DMS53 treated with DMSO at 0.1 percent for 48 hours (cell line): Measurements from ENCODE around the gene MEGF10.

ENCODE experiments used
- DNase-seq: peaks from one replicate; lab custom pipeline; 2025; ENCODE audit not compliant: unreplicated experiment; lab: John Stamatoyannopoulos, UW

The MEGF10 gene

GRCh38 chr5:127431977-127432585 is 141.5 kb downstream of the MEGF10 start:
- no peak for DNase-seq

DNA sequence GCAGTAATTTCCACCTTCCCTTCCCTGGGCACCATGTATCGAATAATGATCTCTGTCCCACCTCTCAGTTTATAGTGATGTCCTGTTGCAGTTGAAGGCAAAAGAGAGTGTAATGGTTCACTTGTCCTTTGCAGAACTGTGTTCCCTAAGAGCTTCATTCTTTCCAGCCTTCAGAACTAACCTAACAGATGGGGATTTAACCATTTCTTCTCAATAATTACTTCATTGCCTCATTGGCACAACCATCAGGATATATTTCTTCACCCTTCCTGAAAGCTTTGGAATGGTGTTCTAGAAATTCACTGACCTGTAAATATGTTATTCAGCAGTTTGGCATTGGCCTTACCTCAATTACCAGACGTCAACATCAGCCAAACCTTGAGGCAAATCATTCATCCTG is 142.9 kb downstream of the MEGF10 start:
- DNase-seq, result no peak

GRCh38 chr5:127434588-127434987 is 144.0 kb downstream of the MEGF10 start:
- DNase-seq, result no peak

- no peak for DNase-seq
Observed at GRCh38 chr5:127435821-127436220, 145.2 kb downstream of the MEGF10 start.

GRCh38 chr5:127439644-127440043 is 149.0 kb downstream of the MEGF10 start:
- DNase-seq, result no peak

DNA sequence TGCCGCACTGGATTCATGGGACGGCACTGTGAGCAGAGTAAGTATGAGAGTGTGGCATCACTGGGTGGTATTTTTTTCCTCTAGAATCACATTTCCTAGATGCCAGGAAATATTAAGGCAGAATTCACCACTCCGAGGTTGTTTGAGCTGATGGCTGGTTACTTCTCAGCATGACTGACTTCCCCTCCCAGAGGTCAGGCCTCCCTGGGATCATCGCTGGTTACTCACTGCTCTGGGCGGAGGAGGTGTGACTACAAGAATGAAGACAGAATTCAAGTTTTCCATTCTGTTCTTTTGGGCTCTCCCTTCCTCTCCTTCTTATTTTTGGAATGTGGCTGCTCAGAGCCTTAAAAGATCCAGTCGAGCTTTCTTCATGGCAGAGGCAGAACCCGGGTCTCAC is 150.2 kb downstream of the MEGF10 start:
- no peak for DNase-seq

DNA sequence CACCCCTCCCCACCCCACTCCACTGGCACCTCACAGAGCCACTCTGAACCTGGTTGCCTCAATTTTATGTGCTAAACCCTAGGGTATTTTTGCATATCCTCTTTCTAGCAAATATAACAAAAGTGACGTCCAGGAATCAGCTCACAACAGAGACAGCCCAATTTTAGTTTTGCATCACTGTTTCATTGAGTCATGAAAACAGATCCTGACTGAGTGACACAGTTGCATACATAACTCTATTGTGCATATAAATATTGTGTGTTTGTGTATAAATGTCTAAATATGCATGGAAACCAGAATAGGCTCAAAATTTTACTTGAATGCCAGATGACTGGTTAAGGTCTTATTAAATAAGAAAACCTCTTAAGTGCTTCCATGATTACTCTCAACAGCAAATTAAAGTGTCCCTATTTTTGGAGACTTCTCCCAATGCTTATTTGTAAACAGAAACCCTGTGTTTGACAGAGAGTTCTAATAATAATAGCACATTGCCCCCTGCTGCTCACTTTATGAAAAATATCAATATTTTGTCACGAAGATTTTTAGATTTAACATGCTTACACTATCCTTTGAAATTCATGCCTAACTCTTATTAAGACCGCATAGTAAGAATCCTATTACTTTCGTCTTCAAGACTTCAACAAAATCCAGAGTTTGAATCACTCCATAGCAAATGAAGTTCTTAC is 151.3 kb downstream of the MEGF10 start:
- DNase-seq, result peak; percentile 6

GRCh38 chr5:127444171-127444570 is 153.6 kb downstream of the MEGF10 start:
- DNase-seq, result no peak

GRCh38 chr5:127445328-127445727 is 154.7 kb downstream of the MEGF10 start:
- no peak for DNase-seq

- DNase-seq, result no peak
Observed at GRCh38 chr5:127446626-127447025, 156.0 kb downstream of the MEGF10 start.

DNA sequence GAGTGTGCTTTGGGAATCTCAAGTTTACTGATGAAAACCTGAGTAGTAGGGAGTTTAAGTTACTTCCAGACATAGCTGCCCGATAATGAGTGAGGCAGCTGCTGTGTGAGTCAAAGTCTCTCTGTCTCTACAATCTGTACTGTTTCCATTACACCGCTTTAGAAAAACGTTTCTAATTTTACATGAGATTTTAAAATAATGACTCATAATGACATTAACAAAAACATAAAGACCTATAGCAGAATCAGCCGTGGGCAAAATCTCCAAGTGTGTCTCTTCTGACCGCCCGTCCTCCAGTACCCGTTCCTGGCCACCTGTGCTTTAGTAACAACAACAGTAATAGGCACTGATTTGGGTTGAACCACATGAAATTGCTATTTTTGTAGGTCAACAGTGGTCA is 157.2 kb downstream of the MEGF10 start:
- no peak for DNase-seq

GRCh38 chr5:127450046-127450445 is 159.4 kb downstream of the MEGF10 start:
- no peak for DNase-seq

DNA sequence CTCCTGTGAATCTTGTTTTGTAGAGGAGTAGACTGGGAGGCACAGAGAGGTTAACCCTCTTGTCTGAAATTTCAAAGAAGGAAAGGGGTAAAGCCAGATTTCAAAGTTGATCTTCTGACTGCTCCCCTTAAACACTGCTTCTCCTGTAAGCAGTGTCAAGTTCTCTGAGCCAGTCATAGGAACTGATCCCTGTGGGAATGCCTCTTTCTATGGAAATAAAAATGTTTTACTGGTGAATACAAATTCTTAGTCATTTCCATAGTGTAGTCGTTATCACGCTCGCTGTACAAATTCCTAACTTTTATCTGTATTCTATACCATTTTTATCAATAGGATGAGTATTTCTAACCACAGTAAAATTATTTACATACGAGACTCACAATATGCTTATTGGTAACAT is 160.5 kb downstream of the MEGF10 start:
- no peak for DNase-seq

GRCh38 chr5:127452626-127453025 is 162.0 kb downstream of the MEGF10 start:
- DNase-seq, result no peak

- DNase-seq, result no peak
Observed at GRCh38 chr5:127471211-127471610, 180.6 kb downstream of the MEGF10 start.

DNA sequence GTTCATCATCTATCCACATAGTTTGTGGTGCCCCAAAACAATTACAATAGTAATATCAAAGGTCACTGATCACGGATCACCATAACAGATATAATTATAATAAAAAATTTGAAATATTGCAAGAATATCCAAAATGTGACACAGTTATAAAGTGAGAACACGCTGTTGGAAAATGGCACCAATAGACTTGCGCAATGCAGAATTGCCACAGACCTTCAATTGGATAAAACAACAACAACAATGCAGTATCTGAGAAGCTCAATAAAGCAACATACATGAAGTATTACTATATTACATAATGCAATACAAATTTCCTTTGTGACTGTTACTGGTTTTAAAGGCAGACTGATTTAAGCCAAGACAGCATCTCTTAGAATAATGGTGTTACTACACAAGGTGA is 182.1 kb downstream of the MEGF10 start:
- no peak for DNase-seq

DNA sequence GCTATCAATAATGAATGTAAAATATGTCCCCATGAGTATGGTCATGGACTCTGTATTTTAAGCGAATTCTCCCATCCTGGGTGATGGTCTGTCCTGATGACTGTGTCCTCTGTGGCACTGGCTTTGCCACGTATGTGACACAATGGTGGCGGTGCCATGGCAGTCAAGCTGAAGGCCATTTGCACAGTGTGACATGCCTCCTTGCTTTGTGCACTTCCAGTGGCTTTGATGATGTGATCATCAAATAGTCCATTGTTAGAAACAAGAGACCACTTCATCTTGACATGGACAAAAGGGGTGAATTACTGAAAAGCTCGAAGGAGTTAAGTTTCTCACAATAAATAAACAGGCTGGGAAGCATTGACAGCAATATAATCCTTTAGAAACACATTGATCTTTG is 195.9 kb downstream of the MEGF10 start:
- DNase-seq, result no peak

DNA sequence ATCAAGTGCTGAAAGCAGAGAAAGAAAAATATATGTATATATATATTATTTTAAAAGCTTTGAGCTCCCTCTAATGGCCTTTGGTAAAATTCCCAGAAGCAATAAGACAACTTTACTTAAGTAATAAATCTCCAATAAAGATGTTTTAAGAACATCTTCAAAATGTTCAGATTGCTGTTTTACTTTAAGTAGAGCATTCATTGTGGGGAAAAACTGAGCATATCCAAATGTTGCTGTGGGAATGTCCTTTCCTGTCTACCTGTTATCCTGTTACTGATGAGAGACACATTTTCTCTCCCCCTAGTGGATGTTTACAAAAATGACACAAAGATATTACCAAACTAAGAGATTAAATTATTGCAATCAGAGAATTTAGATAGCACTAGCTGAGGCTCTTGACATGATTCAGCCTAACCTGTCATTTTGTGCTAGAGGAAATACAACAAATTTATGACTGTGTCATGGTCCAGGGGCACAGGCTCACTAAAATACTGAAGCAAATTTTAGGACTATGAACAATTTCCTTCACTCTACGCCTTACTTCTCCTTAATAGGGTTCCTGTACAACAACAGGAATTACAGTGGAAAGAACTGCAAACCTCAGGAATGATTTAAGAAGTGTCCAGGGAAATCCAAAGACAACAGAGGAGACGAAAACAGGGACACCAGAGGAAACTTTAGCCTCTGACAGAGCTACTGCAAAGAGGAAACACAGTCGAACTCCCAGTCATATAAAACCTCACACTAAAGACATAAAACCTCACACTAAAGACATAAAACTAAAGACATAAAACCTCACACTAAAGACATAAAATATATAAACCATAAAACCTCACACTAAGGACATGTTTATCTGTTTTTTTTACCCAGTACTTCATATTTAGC is 202.5 kb downstream of the MEGF10 start:
- peak; percentile 92 for DNase-seq

DNA sequence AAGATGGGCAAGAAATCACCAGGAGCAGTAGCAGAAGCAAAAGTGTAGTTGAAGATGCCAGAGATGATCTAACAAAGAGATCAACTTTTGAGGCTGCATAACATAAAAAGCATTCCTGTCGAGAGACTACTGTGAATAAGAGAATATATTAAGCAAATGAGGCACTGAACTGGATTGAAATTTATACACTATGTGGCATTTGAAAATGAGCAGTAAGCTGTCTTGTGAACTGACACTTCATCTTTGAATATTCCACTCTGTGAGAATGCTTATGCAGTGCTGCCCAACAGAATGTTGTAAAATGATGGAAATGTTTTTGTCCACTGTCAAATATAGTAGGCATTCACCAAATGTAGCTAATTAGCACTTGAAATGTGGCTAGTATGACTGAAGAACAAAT is 208.0 kb downstream of the MEGF10 start:
- DNase-seq, result no peak

GRCh38 chr5:127505905-127506304 is 215.3 kb downstream of the MEGF10 start:
- DNase-seq, result no peak

- no peak for DNase-seq
Observed at GRCh38 chr5:127506616-127507015, 216.0 kb downstream of the MEGF10 start.
